Measurements from ENCODE around the gene EPG5.

- TF ChIP-seq CTCF (IDR thresholded peaks at IDR 0.05) (no peak), POLR2A (IDR thresholded peaks at IDR 0.05) (no peak), EP300 (IDR thresholded peaks at IDR 0.05; ENCODE audit: low read depth) (no peak), POLR2AphosphoS5 (IDR thresholded peaks at IDR 0.05) (no peak)
Observed at GRCh38 chr18:45891806-45892205, 75.3 kb downstream of the EPG5 start.
